Skin of body (tissue), 2 donors: ENCODE results near the gene TGM4. TPM values are rescaled to one million over a fixed set of nuclear protein-coding genes. Genes with fewer than 3 reads are reported as not detected.

Experiments used
- DNase-seq: peaks from one replicate; lab custom pipeline; 2025; lab: John Stamatoyannopoulos, UW
- total RNA-seq: library from RNA; depleted of rRNA; stranded (reverse); fragments of >200 nt; gene quantifications from one replicate; pipeline ENCODE4 v1.2.3, GENCODE V29; 2014

Gene TGM4
- total RNA-seq, 1 donor from 2014 or later: not detected

DNA sequence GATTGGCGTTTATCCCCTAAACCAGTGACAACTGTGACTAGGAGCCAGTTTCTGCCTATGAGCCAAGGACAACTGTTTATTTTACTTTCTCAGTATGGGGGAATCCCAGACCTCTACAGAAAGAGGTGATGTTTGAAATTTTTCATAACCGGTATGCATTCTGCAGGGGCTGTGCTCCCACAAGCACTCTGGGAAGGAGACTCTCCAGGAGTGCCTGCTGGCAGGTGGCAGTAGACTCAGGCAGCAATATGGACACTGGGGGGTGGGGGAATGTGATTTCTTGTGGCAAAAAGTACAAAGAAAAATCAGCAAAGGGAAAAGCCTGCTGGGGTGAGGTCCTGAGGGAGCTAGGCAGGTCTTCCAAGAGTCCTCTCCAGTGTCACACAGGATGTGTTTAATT, 5.9 kb downstream of the TGM4 start:
- DNase-seq: no peak

DNA sequence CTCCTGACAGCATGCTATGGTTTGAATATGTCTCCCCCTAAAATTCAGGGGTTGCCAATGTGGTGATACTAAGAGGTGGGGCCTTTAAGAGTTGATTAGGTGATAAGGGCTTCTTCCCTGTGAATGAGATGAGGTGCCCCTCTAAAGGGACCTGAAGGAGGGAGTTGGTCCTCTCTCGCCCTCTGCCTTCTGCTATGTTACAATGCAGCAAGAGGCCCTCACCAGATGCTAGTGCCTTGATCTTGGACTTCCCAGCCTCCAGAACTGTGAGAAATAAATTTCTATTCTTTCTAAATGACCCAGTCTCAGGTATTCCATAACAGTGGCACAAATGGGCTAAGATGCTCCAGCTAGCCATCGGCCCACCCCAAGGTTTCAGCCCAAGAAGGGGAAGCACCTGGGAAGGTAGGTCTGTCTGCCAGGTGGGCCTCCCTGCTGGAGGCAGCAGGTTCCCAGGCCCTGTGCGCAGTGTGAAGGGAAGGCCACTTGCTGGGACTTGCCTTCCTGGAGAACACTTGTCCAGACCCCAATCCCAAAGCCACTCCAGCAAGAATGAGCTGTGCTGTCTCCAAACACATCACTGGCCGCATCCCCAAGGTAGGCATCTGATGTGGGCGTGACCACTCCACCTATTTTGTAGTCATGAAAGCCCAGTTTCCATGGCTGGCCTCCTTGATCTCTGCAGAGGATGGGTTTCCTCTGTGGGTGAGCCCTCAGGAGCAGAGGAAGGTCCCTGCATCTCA, 9.0 kb downstream of the TGM4 start:
- DNase-seq: no peak

DNA sequence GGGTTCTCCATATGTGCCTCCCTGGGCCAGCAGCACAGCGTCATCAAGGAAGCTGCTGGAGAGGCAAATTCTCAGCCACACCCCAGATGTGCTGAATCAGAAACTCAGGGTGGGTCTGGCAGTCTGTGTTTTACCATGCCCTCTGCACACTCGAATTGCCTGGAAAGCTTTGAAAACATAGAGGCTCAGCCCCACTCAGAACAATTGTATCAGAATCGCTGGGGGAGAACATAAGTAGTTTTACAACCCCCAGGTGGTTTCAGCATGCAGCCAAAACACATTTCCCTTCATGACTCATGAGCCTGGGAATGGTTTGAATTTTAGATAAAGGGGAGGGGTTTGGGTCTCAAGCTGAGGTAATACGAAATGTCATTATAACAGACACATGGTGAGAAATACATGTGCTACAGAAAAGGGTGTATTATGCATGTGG, 9.6 kb downstream of the TGM4 start:
- peak; percentile 92 for DNase-seq

DNA sequence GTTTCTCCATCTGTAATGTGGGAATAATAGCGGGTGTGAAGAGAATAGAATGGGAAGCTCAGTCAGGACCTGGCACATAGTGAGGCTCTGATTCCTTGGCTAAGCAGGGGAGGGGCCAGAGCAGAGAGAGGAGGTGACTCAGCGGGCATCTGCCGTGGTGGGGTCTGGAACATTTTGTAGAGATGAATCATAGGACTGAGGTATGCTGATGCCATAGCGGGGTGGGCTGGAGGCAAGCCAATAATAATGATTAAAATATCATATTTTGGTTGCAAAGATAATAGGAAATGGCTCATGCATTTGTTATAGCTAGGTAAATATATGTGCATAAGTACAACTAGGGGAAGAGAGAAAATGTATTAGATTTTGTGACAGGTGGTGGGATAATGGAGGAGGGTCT, 11.2 kb downstream of the TGM4 start:
- DNase-seq: no peak

DNA sequence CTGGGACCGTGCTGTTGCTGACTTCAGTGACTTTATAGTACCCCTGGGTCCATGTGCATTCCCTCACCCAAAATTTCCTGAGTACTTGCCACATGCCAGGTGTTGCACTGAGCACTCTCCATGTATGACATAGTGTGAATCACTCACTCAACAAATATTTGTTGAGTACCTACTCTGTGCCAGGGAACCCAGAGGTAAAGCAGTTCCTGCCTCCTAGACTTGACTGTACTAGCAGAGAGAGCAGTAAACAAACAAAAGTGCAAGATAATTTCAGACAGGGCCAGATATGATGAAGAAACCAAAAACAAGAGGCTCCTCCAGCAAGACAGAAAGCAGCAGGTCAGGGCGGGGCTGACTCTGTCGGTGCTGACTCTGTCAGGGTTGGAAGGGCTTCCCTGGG, 12.2 kb downstream of the TGM4 start:
- DNase-seq: no peak

DNA sequence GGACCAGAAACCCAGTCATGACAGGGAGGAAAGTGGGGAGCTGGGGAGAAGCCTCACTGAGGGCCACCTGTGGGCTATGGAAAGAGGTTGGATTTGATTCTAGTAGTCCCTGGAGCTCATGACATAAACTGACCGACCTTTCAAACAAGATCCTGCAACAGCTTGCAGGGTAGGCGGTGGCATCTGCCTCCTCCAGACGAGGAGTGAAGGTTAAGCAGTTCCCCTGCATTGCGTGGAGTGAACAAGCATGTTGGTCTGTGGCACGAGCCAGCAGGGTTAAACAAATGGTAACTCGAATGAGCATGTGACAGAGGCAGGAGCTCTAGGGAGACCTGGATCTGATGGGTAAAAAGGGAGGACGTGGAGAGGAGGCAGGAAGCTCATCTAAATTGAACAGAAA, 12.7 kb downstream of the TGM4 start:
- no peak for DNase-seq

DNA sequence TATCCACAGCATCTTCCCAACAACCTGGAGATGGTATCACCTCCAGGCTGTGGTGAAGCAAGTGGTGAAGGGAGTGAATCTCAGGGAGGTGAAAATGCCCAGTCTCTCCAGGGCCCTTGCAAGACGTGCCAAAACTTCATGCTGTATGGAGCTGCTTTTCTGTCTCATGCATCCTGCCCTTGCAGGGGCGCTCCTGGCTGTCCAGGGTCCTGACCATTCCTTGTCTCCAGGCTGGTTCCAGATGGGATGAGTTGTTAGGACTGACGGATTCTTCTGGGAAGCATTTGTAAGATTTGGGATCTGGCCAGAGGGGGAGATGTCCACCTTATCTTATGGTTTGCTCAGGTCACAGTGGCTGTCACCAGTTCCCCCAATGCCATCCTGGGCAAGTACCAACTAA, 15.8 kb downstream of the TGM4 start:
- DNase-seq: no peak

DNA sequence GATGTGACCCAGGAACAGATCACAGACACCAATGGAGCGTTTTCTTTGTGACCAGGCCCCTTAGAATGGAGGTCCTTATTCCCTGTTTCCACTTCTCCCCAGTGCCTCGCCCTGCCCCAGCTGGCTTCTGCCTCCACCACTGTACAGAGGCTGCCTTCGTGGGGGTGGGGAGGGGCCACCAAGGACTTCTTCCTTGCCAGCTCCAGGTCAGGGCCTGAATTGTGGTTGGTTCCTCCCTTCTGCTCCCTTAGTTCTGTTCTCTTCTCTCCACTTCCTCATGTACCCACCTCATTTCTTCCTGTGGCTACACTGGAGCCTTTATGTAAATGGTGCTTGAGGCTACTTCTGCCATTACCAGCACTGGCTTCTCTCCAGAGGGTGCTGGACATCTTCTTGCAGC, 16.4 kb downstream of the TGM4 start:
- DNase-seq: no peak

DNA sequence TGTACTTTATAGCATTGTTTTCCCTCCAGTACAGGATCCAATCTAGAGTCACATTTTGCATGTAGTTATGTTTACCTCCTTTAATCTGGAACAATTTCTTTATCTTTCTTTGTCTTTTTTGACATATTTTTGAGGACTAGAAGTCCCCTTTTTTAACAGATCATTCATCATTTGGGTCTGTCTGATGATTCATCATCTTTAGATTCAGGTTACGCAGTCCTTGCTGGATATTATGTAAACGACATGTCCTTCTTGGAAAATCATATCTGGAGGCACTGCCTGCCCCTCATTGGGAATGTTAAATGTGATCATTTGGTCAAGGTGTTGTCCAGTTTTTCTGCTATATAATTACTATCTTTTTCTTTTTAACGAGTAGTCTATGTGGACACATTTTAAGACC, 18.3 kb downstream of the TGM4 start:
- DNase-seq: no peak

DNA sequence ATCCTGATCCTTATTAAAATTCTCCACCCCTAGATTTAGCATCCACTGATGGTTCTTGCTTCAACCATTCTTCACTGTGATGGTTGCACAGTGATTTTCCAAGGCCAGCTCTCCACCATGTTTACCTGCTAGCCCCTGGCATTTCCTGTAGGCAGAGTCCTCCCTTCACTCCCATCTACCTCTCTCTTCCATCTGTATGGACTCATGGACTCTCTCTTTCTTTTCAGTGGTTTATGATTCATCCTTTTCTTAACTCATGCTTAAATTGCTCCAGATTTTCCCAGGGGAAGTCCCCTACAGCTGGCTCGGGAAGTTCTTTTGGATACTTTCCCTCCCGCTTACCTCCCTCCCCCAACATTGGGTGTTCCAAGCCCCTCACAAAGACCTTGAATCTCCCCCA, 18.7 kb downstream of the TGM4 start:
- no peak for DNase-seq

DNA sequence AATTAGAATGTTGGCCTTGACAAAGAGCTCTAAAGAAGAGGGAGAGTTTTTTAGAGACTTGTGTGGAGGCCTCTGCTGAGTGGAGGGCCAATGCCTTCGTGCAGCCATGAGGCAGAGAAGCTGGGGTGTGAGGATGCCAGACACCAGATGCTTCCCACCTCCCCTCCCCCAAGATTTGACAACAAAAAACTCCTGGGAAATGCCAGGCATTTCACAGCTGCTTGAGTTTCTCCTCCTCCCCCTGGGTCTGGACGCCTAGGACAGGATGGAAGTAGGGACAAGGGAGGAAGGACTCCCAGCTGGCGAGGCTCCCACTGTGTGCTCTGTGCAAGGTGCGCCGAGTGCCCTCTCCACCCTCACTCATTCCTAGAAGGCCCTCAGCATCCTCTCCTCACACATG, 20.1 kb downstream of the TGM4 start:
- DNase-seq: no peak

DNA sequence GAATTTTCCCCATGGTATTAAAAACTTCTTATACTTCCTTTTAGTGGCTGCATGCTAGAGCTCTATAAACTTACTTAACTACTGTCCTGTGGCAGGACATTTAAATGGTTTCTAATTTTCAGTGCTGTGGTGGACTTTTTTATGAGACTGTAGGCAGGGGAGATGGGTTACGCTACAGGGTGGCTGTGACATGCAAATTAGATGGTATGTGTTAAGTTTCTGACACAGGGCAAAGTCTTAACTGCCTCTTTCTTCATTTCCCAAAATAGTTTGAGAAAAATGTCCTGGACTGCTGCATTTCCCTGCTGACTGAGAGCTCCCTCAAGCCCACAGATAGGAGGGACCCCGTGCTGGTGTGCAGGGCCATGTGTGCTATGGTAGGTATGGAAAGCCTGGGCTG, 22.0 kb downstream of the TGM4 start:
- DNase-seq: no peak

DNA sequence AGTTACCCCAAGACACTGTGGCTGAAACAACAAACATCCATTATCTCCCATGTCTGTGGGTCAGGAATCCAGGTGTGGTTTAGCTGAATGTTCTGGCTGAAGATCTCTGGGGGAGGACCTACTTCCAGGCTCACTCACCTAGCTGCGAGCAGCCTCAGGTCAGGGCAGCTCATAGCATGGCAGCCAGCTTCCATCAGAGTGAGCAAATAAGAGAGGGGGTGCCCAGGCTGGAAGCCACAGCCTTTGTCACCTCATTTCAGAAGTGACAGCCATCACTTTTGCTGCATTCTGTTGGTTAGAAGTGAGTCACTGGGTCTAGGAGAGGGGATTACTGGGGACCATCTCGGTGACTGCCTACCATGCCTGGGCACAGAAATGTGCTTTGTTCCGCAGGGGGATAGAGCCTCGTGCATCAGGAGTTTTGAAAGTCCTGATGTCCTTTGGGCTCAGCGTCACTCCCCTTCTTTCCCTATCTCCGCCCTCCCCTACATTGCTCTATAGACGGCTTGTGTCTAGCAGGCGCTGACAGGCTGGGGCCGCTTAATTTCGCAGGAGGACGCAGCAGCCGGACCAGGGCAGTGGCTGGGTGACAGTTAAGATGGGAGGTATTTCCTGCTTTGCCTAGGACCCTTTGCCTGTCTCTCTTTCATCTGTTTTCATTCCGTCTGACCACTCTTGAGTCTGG, 25.4 kb downstream of the TGM4 start:
- DNase-seq: no peak

DNA sequence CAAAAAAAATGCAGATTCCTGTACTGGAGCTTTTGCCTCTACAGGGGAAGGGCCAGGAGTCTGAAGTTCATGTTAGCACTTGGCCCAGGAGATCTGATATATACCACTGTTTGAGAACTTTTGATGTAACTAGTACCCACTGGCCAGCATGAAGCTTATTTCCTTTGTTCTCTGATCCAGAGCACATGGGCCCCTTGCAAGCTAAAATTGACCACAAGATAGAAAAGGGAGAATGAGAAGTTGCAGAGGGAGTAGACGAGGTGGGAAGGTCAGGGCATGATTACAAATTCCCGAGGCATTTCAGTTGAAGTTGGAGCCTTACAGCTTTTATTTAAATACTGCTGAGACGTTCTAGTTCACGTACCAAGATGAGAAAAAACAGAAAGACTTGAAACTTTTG, 28.2 kb downstream of the TGM4 start:
- DNase-seq: no peak

DNA sequence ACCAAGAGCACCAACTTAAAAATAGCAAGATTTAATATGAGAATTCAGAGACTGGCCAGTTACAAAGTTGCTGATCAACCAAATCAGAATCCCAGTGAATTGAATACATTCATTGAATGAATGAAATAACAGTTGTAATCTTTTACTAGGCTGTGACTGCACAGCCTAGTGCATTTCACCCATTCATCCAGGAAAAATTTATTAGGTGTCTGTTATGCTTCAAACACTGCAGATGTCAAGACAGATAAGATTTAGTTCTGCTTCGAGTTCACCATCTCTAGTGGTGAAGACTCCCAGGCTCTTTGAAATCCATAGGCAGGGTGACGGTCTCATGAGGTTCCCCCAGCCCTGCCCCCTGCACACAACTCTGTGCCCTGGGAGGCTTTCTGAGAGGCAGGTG, 28.9 kb downstream of the TGM4 start:
- DNase-seq: no peak

DNA sequence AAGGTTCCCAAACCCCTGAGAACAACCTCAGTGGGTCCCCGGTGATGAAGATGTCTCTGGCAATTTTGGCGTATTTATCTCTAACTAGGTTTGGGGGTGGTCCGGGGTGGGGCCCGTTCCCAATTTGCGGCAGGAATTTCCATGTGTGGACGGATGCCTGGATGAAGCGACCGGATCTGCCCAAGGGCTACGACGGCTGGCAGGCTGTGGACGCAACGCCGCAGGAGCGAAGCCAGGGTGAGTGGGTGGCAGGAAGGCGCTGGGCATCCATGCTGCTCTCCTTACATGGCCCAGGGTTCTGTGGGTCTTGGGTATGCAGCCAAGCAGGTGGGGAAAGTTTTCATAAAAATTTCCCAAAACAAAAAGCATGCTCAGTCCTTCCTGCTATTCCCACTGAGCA, 29.3 kb downstream of the TGM4 start:
- DNase-seq: no peak

DNA sequence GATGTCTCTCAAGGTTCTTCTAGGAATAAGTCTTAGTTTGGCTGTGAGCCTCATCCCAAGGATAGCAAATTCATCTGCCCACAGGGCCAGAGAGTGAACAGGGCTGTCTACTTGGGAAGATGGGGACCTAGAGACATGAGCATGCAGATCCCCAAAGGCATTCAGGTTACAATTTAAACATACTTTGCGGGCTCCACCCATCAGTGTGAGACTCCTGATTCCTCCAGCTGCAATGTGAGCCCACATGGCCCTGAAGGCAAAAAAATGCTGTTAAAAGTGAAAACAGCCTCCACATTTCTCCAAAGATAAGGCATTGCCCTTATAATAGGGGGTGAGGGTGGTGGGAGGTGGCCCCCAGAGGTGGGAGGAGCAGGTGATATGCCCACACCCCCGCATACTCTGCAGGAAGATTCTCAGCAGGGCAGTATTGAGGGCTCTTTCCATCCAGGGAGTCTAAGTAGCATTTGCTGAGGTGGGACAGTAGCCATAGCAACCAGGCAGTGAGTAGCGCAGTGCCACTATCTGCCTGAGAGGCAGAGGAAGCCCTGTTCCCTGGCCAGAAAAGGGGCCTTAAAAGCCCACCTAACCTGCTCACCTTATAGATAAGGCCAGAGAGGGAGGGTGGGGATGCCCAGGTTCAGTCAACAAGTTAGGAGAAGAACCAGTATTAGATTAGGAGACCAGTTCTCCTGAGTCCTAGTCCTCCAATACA, 31.2 kb downstream of the TGM4 start:
- DNase-seq: no peak

DNA sequence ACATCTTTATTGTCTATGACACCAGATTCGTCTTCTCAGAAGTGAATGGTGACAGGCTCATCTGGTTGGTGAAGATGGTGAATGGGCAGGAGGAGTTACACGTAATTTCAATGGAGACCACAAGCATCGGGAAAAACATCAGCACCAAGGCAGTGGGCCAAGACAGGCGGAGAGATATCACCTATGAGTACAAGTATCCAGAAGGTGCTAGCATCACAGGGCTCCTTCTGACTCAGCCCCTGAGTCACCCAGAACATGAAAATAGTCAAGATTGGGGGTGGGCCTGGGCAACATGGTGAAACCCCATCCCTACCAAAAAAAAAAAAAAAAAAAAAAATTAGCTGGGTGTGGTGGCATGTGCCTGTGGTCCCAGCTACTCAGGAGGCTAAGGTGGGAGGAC, 32.6 kb downstream of the TGM4 start:
- no peak for DNase-seq

DNA sequence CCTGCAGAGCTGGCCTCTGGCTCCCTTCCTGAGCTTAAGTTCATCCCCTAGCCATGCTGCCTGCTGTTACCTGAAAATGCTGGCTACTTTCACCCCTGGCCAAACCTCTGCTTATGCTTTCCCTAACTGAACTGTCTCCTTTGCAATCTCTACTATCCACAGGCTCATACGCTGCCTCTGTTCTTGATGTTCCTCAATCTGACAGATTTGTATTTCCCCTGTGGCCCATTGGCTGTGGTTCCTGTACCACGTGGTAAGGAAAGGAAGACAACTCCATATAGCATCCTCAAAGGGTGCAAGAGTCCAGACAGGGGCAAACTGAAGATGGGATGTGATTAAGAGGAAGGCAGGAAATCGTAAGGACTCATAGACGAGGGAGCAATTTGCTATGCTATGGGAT, 33.2 kb downstream of the TGM4 start:
- DNase-seq: no peak

DNA sequence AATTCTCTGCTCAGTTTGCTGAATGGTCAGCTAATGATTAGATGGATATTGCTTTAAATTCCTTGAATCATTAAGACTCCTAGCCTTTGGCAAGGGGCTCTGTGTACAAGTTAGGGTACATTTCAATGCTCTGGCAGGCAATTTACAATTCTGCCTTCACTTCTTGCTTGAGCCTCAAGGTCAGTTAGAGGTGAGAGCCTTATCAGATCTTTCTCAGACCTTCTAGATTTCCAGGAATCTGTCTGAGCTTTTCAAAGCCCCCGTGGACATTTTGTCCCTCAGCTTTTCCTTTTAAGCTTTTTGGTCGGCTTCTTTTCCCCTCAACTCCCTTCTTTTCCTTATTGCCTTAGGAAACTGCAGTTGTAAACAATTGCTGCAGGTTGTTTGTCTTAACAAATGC, 34.7 kb downstream of the TGM4 start:
- no peak for DNase-seq

DNA sequence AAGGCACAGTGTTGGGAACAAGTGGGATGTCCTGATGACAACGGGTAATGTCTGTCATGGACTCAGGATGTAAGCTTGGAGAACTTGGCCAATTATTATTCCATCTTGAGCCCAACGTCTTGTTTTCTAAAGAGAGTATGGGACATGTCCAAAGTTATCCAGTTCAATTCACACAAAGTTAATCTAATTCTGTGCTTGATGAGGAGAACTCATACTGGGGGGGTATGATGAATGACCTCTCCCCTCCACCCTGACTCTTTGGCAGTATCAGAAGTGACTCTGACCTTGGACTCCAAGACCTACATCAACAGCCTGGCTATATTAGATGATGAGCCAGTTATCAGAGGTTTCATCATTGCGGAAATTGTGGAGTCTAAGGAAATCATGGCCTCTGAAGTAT, 36.3 kb downstream of the TGM4 start:
- DNase-seq: no peak

DNA sequence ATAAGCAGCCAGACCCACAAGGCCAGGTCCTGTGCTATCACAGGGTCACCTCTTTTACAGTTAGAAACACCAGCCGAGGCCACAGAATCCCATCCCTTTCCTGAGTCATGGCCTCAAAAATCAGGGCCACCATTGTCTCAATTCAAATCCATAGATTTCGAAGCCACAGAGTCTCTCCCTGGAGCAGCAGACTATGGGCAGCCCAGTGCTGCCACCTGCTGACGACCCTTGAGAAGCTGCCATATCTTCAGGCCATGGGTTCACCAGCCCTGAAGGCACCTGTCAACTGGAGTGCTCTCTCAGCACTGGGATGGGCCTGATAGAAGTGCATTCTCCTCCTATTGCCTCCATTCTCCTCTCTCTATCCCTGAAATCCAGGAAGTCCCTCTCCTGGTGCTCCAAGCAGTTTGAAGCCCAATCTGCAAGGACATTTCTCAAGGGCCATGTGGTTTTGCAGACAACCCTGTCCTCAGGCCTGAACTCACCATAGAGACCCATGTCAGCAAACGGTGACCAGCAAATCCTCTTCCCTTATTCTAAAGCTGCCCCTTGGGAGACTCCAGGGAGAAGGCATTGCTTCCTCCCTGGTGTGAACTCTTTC, 39.6 kb downstream of the TGM4 start:
- DNase-seq: no peak
